ENCODE results near the gene INO80D. TPM values are rescaled to one million over a fixed set of nuclear protein-coding genes. Genes with fewer than 3 reads are reported as not detected.
"Not testable (repeated sequence)": the region's sequence is repeated elsewhere in the genome, so short reads cannot be mapped to it uniquely, and the experiment has no call there.

Gene INO80D
- total RNA-seq, 1 donor from 2014 or later = 26.0 TPM

- Mint-ChIP-seq H3K9me3 (peaks cover 46% of the 10 kb centered on the region), H3K36me3 (ENCODE audit: low read depth) (peaks cover 88% of the 10 kb centered on the region), H3K4me1 (ENCODE audit: low read depth) (peaks cover 34% of the 10 kb centered on the region)
- not testable (repeated sequence) for H3K27ac Mint-ChIP-seq; DNase-seq (ENCODE audit: low spot score); H3K4me3 Mint-ChIP-seq (ENCODE audit: low read depth); H3K27me3 Mint-ChIP-seq (ENCODE audit: low read depth)
- intact Hi-C loops (cut with micrococcal nuclease) = loop anchor here (10.0 kb wide), 1 partner anchor 329 kb away; no protein-coding TSS in a partner anchor
Observed at GRCh38 chr2:206035393-206035792, 50.6 kb downstream of the INO80D start.

- DNase-seq (ENCODE audit: low spot score); H3K27ac Mint-ChIP-seq; H3K27me3 Mint-ChIP-seq (ENCODE audit: low read depth); H3K4me3 Mint-ChIP-seq (ENCODE audit: low read depth): not testable (repeated sequence)
- intact Hi-C loops (cut with micrococcal nuclease) = loop anchor here (5.0 to 10.0 kb wide), 2 partner anchors 54 to 331 kb away; partner anchors contain the start of gene INO80D
- Mint-ChIP-seq H3K36me3 (ENCODE audit: low read depth) (peaks cover 89% of the 10 kb centered on the region), H3K4me1 (ENCODE audit: low read depth) (peaks cover 44% of the 10 kb centered on the region), H3K9me3 (peaks cover 46% of the 10 kb centered on the region)
Observed at GRCh38 chr2:206033452-206033851, 52.5 kb downstream of the INO80D start.

GRCh38 chr2:206031950-206032567 is 53.9 kb downstream of the INO80D start:
- Mint-ChIP-seq H3K9me3 (peaks cover 46% of the 10 kb centered on the region), H3K4me3 (ENCODE audit: low read depth) (no peak overlapping the region), H3K27ac (peak overlapping the region; percentile 33), H3K36me3 (ENCODE audit: low read depth) (peaks cover 83% of the 10 kb centered on the region), H3K4me1 (ENCODE audit: low read depth) (peaks cover 44% of the 10 kb centered on the region), H3K27me3 (ENCODE audit: low read depth) (no peaks in the 10 kb centered on the region)
- intact Hi-C loops (cut with micrococcal nuclease) = loop anchor here (2.0 to 10.0 kb wide), 3 partner anchors 55 to 333 kb away; partner anchors contain the start of genes EEF1B2, INO80D and NDUFS1
- DNase-seq (ENCODE audit: low spot score) = no peak

- H3K27ac Mint-ChIP-seq = peak overlapping the region; percentile 33
Observed at GRCh38 chr2:206031162-206031784, 54.7 kb downstream of the INO80D start.

GRCh38 chr2:206028101-206028500 is 57.9 kb downstream of the INO80D start:
- Mint-ChIP-seq H3K9me3 (peaks cover 16% of the 10 kb centered on the region), H3K27me3 (ENCODE audit: low read depth) (no peaks in the 10 kb centered on the region), H3K36me3 (ENCODE audit: low read depth) (peaks cover 49% of the 10 kb centered on the region), H3K4me1 (ENCODE audit: low read depth) (peaks cover 36% of the 10 kb centered on the region), H3K27ac (peak overlapping the region; percentile 16), H3K4me3 (ENCODE audit: low read depth) (no peak overlapping the region)
- intact Hi-C loops (cut with micrococcal nuclease) = no loop called here
- DNase-seq (ENCODE audit: low spot score) = no peak

More at GRCh38 chr2:206031162-206031784, 54.7 kb downstream of the INO80D start:
- peaks cover 44% of the 10 kb centered on the region for H3K4me1 Mint-ChIP-seq (ENCODE audit: low read depth)
- peaks cover 44% of the 10 kb centered on the region for H3K9me3 Mint-ChIP-seq
- no peak for DNase-seq (ENCODE audit: low spot score)
- H3K27me3 Mint-ChIP-seq (ENCODE audit: low read depth) = no peaks in the 10 kb centered on the region
- no peak overlapping the region for H3K4me3 Mint-ChIP-seq (ENCODE audit: low read depth)
- intact Hi-C loops (cut with micrococcal nuclease) = loop anchor here (2.0 to 10.0 kb wide), 3 partner anchors 56 to 334 kb away; partner anchors contain the start of genes EEF1B2, INO80D and NDUFS1
- peaks cover 77% of the 10 kb centered on the region for H3K36me3 Mint-ChIP-seq (ENCODE audit: low read depth)

- H3K4me3 Mint-ChIP-seq (ENCODE audit: low read depth) = no peak overlapping the region
- H3K36me3 Mint-ChIP-seq (ENCODE audit: low read depth) = peaks cover 25% of the 10 kb centered on the region
- no peaks in the 10 kb centered on the region for H3K27me3 Mint-ChIP-seq (ENCODE audit: low read depth)
- intact Hi-C loops (cut with micrococcal nuclease) = no loop called here
- peaks cover 3% of the 10 kb centered on the region for H3K4me1 Mint-ChIP-seq (ENCODE audit: low read depth)
- no peaks in the 10 kb centered on the region for H3K9me3 Mint-ChIP-seq
- DNase-seq (ENCODE audit: low spot score) = no peak
- no peak overlapping the region for H3K27ac Mint-ChIP-seq
Observed at GRCh38 chr2:206023183-206023582, 62.8 kb downstream of the INO80D start.

- Mint-ChIP-seq H3K9me3 (peaks cover 16% of the 10 kb centered on the region), H3K4me3 (ENCODE audit: low read depth) (no peak overlapping the region), H3K36me3 (ENCODE audit: low read depth) (peaks cover 49% of the 10 kb centered on the region), H3K4me1 (ENCODE audit: low read depth) (peaks cover 2% of the 10 kb centered on the region), H3K27me3 (ENCODE audit: low read depth) (no peaks in the 10 kb centered on the region), H3K27ac (no peak overlapping the region)
- intact Hi-C loops (cut with micrococcal nuclease) = no loop called here
- no peak for DNase-seq (ENCODE audit: low spot score)
Observed at GRCh38 chr2:206020171-206020570, 65.8 kb downstream of the INO80D start.

GRCh38 chr2:206015746-206016145 is 70.2 kb downstream of the INO80D start:
- H3K4me1 Mint-ChIP-seq (ENCODE audit: low read depth); H3K4me3 Mint-ChIP-seq (ENCODE audit: low read depth); intact Hi-C loops (cut with micrococcal nuclease); H3K27me3 Mint-ChIP-seq (ENCODE audit: low read depth); DNase-seq (ENCODE audit: low spot score); H3K27ac Mint-ChIP-seq: not testable (repeated sequence)
- peaks cover 83% of the 10 kb centered on the region for H3K36me3 Mint-ChIP-seq (ENCODE audit: low read depth)
- H3K9me3 Mint-ChIP-seq = peaks cover 16% of the 10 kb centered on the region

GRCh38 chr2:206011795-206012194 is 74.2 kb downstream of the INO80D start:
- Mint-ChIP-seq H3K27me3 (ENCODE audit: low read depth) (no peaks in the 10 kb centered on the region), H3K27ac (no peak overlapping the region), H3K4me1 (ENCODE audit: low read depth) (no peaks in the 10 kb centered on the region), H3K36me3 (ENCODE audit: low read depth) (peaks cover 68% of the 10 kb centered on the region), H3K4me3 (ENCODE audit: low read depth) (no peak overlapping the region), H3K9me3 (peaks cover 11% of the 10 kb centered on the region)
- no peak for DNase-seq (ENCODE audit: low spot score)
- intact Hi-C loops (cut with micrococcal nuclease) = no loop called here

- Mint-ChIP-seq H3K4me3 (ENCODE audit: low read depth) (no peak overlapping the region), H3K9me3 (peaks cover 5% of the 10 kb centered on the region)
Observed at GRCh38 chr2:206011018-206011614, 74.9 kb downstream of the INO80D start.

GRCh38 chr2:206004004-206004693 is 81.8 kb downstream of the INO80D start:
- Mint-ChIP-seq H3K4me1 (ENCODE audit: low read depth) (no peaks in the 10 kb centered on the region), H3K9me3 (no peaks in the 10 kb centered on the region), H3K36me3 (ENCODE audit: low read depth) (peaks cover 47% of the 10 kb centered on the region), H3K27me3 (ENCODE audit: low read depth) (no peaks in the 10 kb centered on the region), H3K4me3 (ENCODE audit: low read depth) (no peak overlapping the region), H3K27ac (no peak overlapping the region)
- DNase-seq (ENCODE audit: low spot score) = no peak
- intact Hi-C loops (cut with micrococcal nuclease) = no loop called here

More at GRCh38 chr2:206011018-206011614, 74.9 kb downstream of the INO80D start:
- no peak overlapping the region for H3K27ac Mint-ChIP-seq
- no peaks in the 10 kb centered on the region for H3K4me1 Mint-ChIP-seq (ENCODE audit: low read depth)
- no peak for DNase-seq (ENCODE audit: low spot score)
- intact Hi-C loops (cut with micrococcal nuclease) = no loop called here
- H3K27me3 Mint-ChIP-seq (ENCODE audit: low read depth) = no peaks in the 10 kb centered on the region
- peaks cover 63% of the 10 kb centered on the region for H3K36me3 Mint-ChIP-seq (ENCODE audit: low read depth)

GRCh38 chr2:206002440-206002839 is 83.5 kb downstream of the INO80D start:
- intact Hi-C loops (cut with micrococcal nuclease) = no loop called here
- DNase-seq (ENCODE audit: low spot score) = no peak
- H3K36me3 Mint-ChIP-seq (ENCODE audit: low read depth) = peaks cover 56% of the 10 kb centered on the region
- H3K4me1 Mint-ChIP-seq (ENCODE audit: low read depth) = peaks cover 3% of the 10 kb centered on the region
- no peak overlapping the region for H3K4me3 Mint-ChIP-seq (ENCODE audit: low read depth)
- H3K9me3 Mint-ChIP-seq = no peaks in the 10 kb centered on the region
- no peak overlapping the region for H3K27ac Mint-ChIP-seq
- H3K27me3 Mint-ChIP-seq (ENCODE audit: low read depth) = no peaks in the 10 kb centered on the region

All from activated T-helper 2 cell treated with anti-CD3 and anti-CD28 coated beads, Interferon-gamma antibody, Interleukin-2, Interleukin-4, amounts not matched to agents 10 μg/mL and 5 μg/mL and 100 μg/mL, durations not matched to agents 14 hours and 24 hours and 36 hours (primary cell).